GM04504 (cell line): ENCODE measurements around the gene NES.
A peak's percentile ranks its signal among the peaks of the same experiment; 100 is the strongest.

Experiments used
- DNase-seq: peaks from one replicate; pipeline ENCODE4 v3.0.0-alpha.2; 2012; ENCODE audit warnings: low read depth

The NES gene, protein sequence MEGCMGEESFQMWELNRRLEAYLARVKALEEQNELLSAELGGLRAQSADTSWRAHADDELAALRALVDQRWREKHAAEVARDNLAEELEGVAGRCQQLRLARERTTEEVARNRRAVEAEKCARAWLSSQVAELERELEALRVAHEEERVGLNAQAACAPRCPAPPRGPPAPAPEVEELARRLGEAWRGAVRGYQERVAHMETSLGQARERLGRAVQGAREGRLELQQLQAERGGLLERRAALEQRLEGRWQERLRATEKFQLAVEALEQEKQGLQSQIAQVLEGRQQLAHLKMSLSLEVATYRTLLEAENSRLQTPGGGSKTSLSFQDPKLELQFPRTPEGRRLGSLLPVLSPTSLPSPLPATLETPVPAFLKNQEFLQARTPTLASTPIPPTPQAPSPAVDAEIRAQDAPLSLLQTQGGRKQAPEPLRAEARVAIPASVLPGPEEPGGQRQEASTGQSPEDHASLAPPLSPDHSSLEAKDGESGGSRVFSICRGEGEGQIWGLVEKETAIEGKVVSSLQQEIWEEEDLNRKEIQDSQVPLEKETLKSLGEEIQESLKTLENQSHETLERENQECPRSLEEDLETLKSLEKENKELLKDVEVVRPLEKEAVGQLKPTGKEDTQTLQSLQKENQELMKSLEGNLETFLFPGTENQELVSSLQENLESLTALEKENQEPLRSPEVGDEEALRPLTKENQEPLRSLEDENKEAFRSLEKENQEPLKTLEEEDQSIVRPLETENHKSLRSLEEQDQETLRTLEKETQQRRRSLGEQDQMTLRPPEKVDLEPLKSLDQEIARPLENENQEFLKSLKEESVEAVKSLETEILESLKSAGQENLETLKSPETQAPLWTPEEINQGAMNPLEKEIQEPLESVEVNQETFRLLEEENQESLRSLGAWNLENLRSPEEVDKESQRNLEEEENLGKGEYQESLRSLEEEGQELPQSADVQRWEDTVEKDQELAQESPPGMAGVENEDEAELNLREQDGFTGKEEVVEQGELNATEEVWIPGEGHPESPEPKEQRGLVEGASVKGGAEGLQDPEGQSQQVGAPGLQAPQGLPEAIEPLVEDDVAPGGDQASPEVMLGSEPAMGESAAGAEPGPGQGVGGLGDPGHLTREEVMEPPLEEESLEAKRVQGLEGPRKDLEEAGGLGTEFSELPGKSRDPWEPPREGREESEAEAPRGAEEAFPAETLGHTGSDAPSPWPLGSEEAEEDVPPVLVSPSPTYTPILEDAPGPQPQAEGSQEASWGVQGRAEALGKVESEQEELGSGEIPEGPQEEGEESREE (N-terminal part only)

DNA sequence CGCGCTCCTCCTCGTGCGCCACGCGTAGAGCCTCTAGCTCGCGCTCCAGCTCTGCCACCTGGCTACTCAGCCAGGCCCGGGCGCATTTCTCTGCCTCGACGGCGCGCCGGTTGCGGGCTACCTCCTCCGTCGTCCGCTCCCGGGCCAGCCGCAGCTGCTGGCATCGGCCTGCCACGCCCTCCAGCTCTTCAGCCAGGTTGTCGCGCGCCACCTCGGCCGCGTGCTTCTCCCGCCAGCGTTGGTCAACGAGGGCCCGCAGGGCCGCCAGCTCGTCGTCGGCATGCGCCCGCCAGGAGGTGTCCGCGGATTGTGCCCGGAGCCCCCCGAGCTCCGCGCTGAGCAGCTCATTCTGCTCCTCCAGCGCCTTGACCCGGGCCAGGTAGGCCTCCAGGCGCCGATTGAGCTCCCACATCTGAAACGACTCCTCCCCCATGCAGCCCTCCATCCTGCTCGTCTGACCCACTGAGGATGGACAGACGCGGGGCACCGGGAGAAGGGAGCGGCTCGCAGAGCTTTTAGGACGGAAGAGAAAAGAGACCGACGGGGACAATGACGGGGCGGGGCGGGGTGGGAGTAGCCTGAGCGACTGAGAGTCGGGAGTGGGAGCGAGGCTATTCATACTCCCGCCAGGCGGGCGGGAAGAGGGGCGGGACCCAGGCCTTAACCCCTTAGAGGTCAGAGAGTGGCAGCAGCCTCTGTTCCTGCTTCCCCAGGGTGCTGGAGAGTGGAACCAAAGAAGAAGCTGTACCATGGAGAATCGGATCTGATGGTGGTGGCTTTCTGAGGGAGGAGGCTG lies at the start of gene NES:
NES (minus strand) TSS at position 588 of the 796 bp plus-strand sequence; CDS start at position 445, 143 bp downstream.
- no peak for DNase-seq

DNA sequence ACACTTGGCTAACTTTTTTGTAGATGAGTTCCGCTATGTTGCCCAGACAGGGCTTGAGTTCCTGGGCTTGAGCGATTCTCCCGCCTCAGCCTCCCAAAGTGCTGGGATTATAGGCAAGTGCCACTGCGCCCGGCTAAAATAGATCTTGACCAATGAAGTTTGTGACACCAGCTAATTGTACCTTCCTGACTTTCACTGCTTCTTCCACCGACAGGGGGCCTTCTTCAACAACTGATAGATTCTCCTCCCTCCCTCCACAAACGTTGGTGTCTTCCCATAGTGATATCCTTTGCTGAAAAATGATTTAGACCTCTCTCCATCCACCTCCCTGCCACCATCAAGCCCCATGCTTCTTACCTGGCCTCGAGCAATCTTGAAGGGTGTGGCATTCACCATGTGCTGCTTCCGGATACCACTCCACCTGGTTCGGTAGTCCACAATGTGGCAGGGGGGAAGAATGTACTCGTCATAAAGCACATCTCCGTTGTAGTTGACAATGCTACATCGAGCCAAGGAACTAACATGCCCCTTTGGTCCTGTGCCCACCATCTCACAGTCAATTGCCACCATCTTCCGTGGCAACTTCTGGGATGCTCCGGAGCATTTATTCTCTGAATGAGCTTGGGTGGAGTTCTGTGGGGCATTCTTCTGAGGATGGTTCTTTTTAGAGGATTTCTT lies 49.5 kb upstream of the NES start:
- DNase-seq = no peak

DNA sequence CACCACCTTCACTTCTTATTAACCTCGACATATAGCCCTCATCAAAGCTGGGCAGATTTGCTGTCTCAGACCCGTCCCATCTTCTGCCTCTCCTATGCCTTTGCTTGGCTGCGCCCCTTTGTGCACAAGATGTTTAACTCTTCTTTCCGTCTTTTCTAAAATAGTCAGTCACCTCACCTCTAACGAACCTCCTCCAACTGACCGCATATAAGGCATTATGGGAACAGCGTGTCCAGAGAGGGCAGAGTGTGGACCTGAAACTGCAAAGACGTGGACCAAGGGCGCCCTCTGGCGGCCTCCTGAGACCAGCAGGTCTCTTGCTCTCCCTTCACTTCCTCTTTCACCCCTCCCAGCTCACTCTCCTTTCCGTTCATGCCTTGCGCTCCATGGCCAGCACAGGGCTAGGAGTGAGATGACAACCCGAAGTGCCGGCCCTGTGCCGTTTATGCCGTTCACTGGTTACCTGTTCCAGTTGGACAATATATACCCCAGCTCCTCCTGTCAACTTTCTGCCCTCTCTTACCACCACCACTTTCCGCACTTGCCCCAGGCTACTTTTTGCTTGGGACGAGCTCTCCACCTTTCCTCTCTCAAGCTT lies 48.6 kb upstream of the NES start:
- DNase-seq = peak; percentile 79

DNA sequence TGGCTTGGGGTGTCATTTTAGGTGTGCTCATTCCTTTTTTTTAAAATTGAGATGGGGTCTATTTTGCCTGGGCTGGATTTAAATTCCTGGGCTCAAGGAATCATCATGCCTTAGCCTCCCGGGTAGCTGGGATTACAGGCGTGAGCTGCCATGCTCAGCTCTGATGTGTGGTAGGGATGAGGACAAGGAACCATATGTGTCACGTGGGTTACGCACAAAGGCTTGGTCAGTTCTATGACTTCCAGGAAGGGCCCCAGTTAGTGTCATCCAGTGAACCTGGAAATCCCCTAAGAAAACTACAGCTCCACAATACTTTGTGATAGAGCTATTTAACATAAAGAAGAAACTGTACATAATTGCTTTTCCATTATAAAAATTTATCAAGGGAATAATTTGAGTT lies 44.3 kb upstream of the NES start:
- DNase-seq = no peak

DNA sequence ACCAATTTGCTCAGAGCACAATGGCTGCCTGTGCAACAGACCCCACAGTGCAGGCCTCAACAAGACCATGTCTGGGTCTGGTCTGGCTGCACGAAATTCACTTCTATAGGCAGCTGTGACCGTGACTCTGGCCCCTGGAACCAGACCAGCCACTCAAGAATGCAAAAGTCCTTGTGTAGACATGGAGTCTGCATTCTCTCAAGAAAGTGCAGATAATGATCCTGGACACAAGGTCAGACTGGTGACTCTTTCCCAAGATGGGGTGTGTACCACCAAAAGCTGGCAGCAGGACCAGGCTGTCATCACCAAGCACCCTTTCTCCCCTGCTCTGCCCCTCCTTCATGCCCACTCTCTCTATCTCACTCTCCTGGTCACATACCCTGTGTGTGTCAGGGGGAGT lies 43.9 kb upstream of the NES start:
- no peak for DNase-seq

DNA sequence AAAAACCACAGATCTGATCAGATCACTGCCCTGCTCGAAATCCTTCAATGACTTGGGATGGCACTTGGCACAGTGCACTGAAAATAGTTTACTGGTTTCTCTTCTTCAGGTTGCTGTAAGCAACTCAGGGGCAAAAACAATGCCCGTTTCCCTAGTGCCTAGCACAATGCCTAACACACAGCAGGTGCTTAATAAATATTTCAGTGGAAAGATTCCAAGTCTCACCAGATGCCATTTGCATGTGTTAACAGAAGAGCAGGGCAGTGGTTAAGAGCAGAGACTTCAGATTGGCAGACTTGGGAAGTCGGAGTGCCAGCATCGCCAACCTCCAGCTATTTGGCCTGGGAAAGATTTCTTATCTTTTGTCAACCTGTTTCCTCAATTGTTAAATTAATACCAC lies 40.1 kb upstream of the NES start:
- no peak for DNase-seq

DNA sequence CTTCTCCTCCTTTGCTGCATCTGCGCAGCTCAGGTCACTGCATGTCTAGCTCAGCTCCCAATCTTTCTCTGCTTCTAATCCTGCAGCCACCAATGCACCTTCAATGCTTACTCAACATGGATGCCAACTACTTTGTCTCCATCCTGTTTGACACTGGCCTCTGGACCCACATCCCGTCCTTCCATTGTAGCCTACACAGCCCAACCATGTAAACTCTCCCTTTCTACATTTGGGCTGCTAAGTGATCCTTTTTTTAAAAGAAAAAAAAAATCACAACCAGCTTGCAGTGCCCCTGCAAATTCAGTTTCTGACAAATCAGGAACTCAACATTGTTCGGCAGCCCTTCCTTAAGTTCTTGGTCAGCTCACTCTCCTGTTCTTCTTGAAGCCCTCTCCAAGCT lies 37.6 kb upstream of the NES start:
- DNase-seq = no peak

DNA sequence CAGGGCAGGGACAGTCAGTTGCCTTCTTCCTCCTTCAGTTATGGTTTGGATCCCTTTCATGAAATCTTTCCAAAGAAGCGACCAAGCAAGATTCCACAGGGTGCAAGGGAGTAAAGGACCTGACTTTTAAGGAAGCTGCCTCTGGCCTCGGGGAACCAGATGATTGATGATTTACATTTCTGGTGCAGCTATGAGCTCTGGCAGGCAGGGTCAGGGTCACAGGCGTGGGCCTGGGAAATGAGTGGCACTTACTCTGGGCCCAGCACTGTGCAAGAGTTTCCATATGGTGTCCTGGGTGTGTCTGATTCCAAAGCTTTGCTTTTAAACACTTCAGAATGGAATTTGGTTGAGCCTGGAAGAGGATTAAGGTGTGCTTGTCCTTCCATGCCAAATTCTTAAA lies 35.4 kb upstream of the NES start:
- DNase-seq = no peak

DNA sequence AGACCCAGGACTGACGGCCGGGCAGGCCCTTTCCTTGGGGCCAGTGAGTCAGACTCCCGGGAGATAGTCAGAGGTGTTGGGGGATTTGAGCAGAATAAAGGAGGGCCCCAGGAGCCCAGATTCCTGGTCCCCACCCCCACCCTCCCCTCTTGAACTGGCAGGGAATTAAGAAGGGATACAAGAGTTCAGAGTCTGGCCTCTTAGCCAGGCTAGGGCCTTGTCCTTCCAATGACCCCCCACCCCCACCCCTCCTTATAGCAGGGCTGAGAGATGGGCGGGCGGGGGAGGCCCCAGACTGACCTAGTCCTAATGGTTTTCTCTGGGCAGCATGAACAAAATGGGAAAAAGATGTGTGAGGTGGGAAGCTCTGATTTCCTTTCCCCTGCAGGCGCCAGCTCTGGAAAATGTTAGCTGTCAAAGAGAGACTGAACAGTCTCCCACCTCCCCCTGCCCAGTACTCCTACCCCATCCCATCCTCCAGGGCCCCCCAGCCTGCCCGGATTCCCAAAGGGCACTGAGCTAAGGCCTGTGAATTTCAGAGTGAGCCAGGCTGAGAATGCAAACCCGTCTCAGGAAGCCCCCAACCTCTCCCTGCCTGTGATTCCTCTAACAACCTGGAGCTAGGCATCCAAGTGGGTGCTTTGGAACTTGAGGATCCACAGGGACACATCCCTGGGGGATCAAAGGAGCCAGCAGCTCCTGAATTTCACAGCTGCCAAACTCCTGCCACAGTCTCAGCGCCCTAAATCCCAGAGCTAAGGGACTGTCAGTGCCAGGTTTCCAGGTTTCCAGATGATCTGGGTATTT lies 34.0 kb upstream of the NES start:
- DNase-seq = no peak

DNA sequence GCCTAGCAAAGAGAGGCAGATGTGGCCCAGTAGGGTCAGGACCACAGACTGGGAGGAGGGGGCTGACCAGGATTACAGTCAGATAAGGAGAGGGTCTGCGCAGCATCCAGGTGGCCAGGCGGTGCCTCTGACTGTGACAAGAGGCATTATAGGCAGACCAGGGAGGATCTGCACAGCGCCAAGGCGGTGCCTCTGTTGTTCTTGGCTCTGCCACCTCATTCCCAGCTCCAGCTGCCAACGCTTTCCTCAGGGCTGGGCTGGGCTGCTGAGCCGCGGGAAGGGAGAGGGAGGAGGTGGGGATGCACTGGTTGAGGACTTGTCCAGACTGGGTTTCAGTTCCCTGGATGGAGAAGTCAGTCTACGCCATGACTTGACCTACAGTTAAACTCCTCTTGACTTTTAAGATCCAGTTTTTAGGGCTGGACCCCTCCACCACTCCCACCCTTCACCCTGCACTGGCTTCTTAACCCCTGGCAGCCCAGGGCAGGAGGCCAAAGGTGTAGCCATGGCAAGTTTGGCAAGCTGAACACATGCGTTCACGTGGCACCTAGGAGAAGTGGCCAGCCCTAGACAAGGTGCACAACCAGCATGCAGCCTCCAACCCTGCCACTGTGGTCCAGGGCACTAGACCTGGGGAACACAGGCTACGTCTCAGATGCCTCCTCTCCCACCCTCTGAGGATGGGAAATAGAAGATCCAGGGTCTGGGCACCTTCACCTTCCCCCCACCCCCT lies 32.7 kb upstream of the NES start:
- no peak for DNase-seq

DNA sequence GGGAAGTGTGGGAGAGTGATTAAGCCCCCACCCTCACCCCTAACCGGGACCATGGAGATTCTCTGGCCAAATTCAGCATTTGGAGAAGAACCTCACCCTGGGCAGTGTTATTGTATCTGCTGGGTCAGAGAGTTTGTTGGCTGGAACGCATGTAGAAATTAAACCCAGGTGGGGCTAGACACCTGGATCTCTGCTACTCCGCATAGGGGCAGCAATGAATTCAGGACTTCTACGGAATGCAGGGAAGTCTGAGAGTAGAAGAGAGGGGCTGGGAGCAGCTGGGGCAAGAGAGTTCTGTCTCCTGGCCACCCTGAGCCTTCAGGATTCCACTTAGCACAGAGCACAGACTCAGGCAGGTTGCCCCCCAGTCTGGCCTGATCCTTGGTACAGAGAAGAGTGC lies 31.8 kb upstream of the NES start:
- no peak for DNase-seq

DNA sequence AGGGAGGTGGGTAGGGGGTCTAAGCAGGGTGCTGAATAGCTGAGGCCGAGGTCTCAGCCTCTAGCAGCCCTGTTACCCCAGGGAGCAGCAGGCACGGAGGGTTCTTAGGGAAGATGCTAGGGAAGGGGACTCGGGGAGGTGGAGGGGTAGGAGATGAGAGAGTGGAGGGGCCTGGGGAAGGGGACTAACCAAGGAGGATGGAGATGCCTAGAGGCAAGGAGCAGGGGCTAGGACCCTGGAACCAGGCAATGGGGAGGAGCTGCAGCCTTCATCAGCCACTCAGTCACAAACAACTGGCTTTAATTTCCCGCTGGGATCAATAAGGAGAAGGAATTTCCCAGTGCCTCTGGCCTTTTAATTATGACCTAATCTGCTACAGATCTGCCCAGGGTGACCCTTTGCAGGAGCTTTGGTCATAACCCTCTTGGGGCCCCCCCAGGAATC lies 31.0 kb upstream of the NES start:
- DNase-seq = no peak

DNA sequence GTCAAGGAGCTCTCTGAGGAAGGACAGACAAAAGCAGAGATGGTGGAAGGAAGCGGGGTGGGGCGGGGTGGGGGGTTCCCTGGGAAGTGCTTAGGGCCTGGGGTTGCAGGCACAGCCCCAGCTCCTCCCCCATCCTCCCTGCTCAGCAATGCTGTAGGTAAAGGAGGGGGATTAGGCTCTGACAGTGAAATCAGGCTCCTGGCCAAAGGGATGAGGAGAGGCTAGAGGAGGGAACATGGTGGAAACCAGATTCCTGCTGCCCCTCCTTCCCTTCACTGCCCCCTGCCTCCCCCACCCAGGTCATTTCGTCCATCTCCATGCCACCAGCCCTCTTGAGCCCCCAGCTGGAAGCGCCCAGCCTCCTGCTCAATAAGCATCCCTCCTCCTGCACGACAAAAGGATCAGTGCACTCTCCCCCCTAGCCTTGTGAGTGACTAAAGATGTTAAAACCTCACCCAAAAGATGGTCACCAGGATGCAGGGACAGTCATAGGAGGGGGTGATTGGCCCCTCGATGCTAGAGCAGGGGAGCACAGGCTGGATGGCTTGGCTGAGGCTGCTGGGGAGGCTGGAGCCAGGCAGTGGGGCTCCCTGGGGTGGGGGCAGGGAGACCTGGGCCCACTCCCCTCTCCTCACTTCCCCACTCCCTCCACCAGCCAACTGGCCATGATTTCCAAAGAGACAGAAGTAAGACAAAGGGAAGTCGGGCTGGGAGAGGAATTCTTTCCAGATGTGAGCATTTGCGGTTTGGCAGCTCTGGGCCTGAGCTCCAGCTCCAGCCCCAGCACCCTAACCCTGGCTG lies 30.4 kb upstream of the NES start:
- DNase-seq = no peak

DNA sequence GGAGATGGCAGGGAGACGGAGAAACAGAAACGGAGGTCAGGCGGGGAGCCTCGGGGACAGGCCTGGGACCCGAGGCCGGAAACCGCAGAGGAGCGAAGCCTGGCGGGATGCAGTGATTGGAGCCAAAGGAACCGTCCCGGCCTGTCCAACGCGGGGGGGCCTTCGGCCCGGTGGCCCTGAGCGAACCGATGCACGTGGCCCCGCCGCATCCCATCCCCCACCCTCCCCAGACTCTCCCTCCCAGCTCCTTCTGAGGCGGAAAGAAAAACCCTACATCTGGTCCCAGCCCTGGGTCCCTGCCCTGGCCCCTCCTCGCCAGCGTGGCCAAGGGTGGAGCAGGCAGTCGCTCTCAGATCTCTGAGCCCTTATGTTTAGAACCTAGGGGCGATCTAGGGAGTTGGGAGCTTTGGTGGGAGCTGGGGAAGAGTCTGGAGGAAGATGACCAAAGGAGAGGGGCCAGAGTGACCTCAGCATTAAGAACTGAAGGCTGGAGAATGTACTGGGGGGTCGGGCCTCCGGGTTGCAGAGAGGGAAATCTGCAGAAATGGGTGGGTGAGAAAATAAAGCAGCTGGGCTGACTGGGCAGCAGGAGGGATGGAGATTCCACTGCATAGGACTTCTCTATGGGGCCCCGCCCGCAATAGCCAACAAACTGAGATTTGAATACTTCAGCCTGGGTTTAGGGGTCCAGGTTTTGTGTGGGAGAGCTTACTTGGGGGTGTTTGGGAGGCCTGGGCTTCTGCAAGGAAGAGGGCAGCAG lies 29.6 kb upstream of the NES start:
- no peak for DNase-seq

DNA sequence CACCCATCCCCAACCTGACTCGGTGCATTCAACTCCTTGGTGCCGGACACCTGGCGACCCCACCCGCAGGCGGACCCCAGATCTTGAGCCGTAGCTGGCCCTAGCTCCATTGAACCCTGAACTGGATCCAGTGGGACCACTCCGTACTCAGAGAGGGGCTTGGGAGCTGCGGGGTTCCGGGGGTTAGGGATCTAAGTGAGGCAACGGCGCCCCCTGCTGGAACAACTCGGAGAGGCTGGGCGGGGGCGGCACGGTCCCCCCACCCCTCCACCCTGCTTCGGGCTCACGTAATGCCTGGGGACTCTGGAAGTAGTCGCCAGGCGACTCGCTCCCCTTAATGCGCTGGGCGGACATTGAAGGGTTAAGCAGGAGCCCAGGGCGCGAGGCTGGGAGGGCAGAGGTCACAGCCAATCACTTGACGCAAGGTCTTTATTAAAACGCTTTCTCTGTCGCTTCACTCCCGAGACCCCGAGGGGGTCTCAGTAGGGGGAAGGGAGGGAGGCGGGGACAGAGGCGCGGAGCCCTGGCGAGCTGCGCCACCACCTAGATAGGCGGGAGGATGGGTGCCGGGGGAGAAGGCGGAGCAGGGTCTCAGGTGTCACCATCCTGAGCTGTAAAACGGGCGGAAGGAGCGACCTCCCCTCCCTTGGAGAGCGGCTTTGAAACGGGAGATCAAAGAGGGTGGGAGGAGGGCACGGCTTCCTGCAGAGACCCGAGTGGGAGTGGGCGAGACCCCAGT lies 28.9 kb upstream of the NES start:
- no peak for DNase-seq

DNA sequence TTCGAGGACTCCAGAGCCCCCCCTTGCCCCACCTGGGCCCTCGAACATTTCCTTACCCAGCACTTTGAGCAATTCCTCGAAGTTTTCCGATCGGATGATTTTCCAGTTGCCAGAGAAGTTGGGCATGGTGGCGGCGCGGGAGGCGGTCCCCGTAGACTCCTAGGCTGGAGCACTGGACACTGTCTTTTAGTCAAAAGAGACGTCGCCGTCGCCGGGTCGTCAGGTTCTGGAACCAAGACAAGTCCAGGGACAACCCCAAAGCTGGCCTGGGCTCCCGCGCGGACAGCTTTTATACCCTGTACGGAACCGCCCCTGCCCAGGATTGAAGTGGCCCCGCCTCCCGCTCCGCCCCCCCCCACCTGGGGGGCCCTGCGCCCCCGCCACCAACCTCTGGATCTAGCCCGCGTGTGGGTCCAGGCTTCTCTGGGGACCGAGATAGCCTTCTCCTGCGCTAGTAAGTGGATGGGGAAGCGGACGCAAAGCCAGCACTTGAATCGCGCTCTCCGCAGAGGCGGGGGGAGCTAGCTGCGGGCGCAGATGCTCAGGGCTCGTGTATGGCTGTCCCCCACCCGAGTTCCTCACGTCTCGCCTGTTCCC lies 28.2 kb upstream of the NES start, which contains the start of gene CRABP2:
CRABP2 (minus strand) TSS at position 263 of the 597 bp plus-strand sequence; CDS start at position 126, 137 bp downstream.
- no peak for DNase-seq
